ENCODE results near the gene GARS1. TPM values are rescaled to one million over a fixed set of nuclear protein-coding genes. Genes with fewer than 3 reads are reported as not detected.
"Not testable (repeated sequence)": the region's sequence is repeated elsewhere in the genome, so short reads cannot be mapped to it uniquely, and the experiment has no call there.

The GARS1 gene
- total RNA-seq, 6 experiments from 2014 or later = 31.4 to 155 (median 44.7) TPM

DNA sequence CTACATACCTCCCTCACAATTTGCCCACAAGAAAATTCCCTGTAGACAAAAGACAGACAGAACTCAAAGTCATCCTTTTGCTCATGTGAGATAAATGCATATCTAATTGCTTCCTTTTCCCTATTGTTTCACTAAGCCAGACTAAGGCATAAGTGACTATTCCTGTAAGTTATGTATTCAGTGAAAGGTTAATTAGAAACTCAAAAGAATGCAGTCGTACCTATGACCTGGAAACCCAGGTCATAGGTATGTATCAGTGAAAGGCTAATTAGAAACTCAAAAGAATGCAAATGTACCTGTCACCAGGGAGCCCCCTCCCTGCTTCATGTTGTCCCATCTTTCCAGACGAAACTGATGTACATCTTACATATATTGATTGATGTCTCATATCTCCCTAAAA lies 10.3 kb upstream of the GARS1 start:
- intact Hi-C loops (cut with DNase I) = no loop called here
- DNase-seq (no peak), ATAC-seq (no peak)
- TF ChIP-seq POLR2A (IDR thresholded peaks at IDR 0.05) = no peak
- TF ChIP-seq, protein P1, sequence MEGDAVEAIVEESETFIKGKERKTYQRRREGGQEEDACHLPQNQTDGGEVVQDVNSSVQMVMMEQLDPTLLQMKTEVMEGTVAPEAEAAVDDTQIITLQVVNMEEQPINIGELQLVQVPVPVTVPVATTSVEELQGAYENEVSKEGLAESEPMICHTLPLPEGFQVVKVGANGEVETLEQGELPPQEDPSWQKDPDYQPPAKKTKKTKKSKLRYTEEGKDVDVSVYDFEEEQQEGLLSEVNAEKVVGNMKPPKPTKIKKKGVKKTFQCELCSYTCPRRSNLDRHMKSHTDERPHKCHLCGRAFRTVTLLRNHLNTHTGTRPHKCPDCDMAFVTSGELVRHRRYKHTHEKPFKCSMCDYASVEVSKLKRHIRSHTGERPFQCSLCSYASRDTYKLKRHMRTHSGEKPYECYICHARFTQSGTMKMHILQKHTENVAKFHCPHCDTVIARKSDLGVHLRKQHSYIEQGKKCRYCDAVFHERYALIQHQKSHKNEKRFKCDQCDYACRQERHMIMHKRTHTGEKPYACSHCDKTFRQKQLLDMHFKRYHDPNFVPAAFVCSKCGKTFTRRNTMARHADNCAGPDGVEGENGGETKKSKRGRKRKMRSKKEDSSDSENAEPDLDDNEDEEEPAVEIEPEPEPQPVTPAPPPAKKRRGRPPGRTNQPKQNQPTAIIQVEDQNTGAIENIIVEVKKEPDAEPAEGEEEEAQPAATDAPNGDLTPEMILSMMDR (IDR thresholded peaks at IDR 0.05) = no peak
- Histone ChIP-seq H3K4me1 (no peaks in the 10 kb centered on the region), H3K27ac (no peak overlapping the region), H3K36me3 (peaks cover 0 to 16% (median 2%) of the 10 kb centered on the region in 4 donors), H3K27me3 (no peaks in the 10 kb centered on the region), H3K9me3 (no peaks in the 10 kb centered on the region), H3K4me3 (no peak overlapping the region)
- WGBS (ENCODE audit: insufficient coverage, low coverage, low lambda C conversion rate, missing lambda C conversion rate) = 72% methylated on average over 2 of the region's 2 CpGs

DNA sequence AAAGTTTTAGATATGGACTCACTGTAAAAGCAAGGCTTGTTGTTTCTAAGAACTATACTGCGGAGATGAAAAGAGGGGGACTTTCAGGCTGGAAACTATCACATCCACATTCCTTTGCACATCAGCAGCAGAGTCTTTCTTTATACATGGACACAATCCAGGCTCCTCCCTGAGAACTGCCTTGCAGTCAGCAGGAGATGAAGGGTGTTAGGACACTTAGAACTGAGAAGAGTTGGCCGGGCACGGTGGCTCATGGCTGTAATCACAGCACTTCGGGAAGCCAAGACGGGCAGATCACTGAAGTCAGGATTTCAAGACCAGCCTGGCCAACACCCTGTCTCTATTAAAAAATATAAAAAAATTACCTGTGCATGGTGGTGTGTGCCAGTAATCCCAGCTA lies 9.7 kb upstream of the GARS1 start:
- no peak overlapping the region for H3K4me3 ChIP-seq
- H3K36me3 ChIP-seq = peaks cover 0 to 16% (median 2%) of the 10 kb centered on the region in 4 donors
- TF ChIP-seq, protein P1 (IDR thresholded peaks at IDR 0.05) = no peak
- TF ChIP-seq POLR2A (IDR thresholded peaks at IDR 0.05) = no peak

DNA sequence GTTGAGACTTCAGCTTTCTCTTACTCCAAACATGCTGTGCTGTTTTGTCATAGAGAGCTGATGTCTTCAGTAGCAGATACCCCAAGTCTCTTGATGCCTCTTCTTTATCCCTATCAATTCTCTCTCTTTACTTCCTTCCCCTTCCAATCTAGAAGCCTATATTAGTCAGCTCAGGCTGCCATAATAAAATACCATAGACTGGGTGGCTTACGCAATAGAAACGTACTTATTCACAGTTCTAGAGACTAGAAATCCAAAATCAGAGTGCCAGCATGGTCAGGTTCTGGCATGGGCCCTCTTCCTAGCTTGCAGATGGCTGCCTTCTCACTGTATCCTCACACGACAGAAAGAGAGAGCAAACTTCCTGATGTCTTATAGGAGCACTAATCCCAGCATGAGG lies 9.0 kb upstream of the GARS1 start:
- TF ChIP-seq, protein P1 (IDR thresholded peaks at IDR 0.05) = no peak
- no peak for TF ChIP-seq POLR2A (IDR thresholded peaks at IDR 0.05)
- ATAC-seq (no peak), DNase-seq (no peak)
- intact Hi-C loops (cut with DNase I) = no loop called here
- Histone ChIP-seq H3K27ac (no peak overlapping the region), H3K9me3 (no peaks in the 10 kb centered on the region), H3K4me1 (no peaks in the 10 kb centered on the region), H3K27me3 (no peaks in the 10 kb centered on the region), H3K36me3 (peaks cover 0 to 16% (median 2%) of the 10 kb centered on the region in 4 donors), H3K4me3 (no peak overlapping the region)
- 62% methylated on average over 3 of the region's 3 CpGs for WGBS (ENCODE audit: insufficient coverage, low coverage, low lambda C conversion rate, missing lambda C conversion rate)

More for the DNA sequence above, 9.7 kb upstream of the GARS1 start:
- Histone ChIP-seq H3K27me3 (no peaks in the 10 kb centered on the region), H3K27ac (no peak overlapping the region), H3K4me1 (no peaks in the 10 kb centered on the region), H3K9me3 (no peaks in the 10 kb centered on the region)
- intact Hi-C loops (cut with DNase I) = no loop called here
- ATAC-seq (no peak), DNase-seq (no peak)
- 100% methylated on average over 2 of the region's 5 CpGs for WGBS (ENCODE audit: insufficient coverage, low coverage, low lambda C conversion rate, missing lambda C conversion rate)

GRCh38 chr7:30587547-30587946 lies 7.1 kb upstream of the GARS1 start:
- H3K36me3 ChIP-seq = peaks cover 0 to 16% (median 1%) of the 10 kb centered on the region in 4 donors
- H3K4me3 ChIP-seq; H3K4me1 ChIP-seq; ATAC-seq; DNase-seq; H3K27me3 ChIP-seq; intact Hi-C loops (cut with DNase I); H3K27ac ChIP-seq; H3K9me3 ChIP-seq: not testable (repeated sequence)
- WGBS (ENCODE audit: insufficient coverage, low coverage, low lambda C conversion rate, missing lambda C conversion rate) = 100% methylated on average over 4 of the region's 4 CpGs

DNA sequence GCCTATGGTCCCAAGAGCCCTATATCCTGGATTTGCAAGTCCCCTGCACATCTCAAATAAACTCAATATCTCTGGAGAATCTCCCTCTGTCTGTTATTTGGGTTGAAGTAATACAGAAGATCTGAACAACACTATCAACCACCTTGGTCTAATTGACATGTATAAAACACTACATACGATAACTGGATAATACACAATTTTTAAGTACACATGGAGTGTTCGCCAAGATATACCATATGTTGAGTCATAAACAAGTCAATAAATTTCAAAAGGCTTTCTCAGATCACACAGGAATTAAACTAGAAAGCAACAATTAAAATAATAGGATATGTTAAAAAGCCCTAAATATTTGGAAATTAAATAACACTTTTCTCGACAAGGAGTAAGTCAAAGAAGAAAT lies 5.6 kb upstream of the GARS1 start:
- intact Hi-C loops (cut with DNase I) = no loop called here
- H3K4me1 ChIP-seq = peaks cover 0 to 6% (median 0%) of the 10 kb centered on the region in 4 donors
- no peak for ATAC-seq
- peaks cover 0 to 11% (median 0%) of the 10 kb centered on the region in 4 donors for H3K36me3 ChIP-seq
- H3K9me3 ChIP-seq = no peaks in the 10 kb centered on the region
- 97% methylated on average over 3 of the region's 3 CpGs for WGBS (ENCODE audit: insufficient coverage, low coverage, low lambda C conversion rate, missing lambda C conversion rate)
- H3K27me3 ChIP-seq = no peaks in the 10 kb centered on the region
- DNase-seq = no peak
- no peak overlapping the region for H3K27ac ChIP-seq
- H3K4me3 ChIP-seq = no peak overlapping the region
- TF ChIP-seq, protein P1 (IDR thresholded peaks at IDR 0.05) = no peak
- no peak for TF ChIP-seq POLR2A (IDR thresholded peaks at IDR 0.05)

Measured in right lobe of liver (tissue), 6 donors.